Keratinocyte (primary cell): ENCODE results near the gene UNC93A. TPM values are rescaled to one million over a fixed set of nuclear protein-coding genes. Genes with fewer than 3 reads are reported as not detected.

ENCODE experiments used
- DNase-seq: peaks from one replicate; pipeline ENCODE4 v3.0.0-alpha.2; 2011; ENCODE audit warnings: low read depth, missing footprints, low spot score
- FAIRE-seq: peaks from 2 replicates; lab custom pipeline; 2011; peaks lifted over from hg19 to GRCh38; lab: Jason Lieb, UNC
- H2AFZ ChIP-seq: 2 replicates; pipeline ENCODE4 v1.6.0; 2012; ENCODE audit warnings: low read length, control low read depth, inconsistent platforms; ENCODE audit not compliant: control insufficient read depth
- H3K27ac ChIP-seq: 2 replicates; pipeline ENCODE4 v1.5.1; 2011; ENCODE audit warnings: low read length; ENCODE audit not compliant: control insufficient read depth, insufficient read depth
- H3K27me3 ChIP-seq: 3 replicates; pipeline ENCODE4 v1.6.0; 2011; ENCODE audit warnings: low read length; ENCODE audit not compliant: control insufficient read depth, insufficient read depth; ENCODE audit errors: extremely low read depth
- H3K36me3 ChIP-seq, 2 experiments: 2 replicates in 1 of 2; 3 replicates in 1 of 2; pipeline ENCODE4 v1.5.1; 2011; ENCODE audit warnings: low read length in 2 of 2, mild to moderate bottlenecking in 1 of 2; ENCODE audit not compliant: control insufficient read depth in 2 of 2, insufficient read depth in 2 of 2; ENCODE audit errors: extremely low read depth in 1 of 2
- H3K4me1 ChIP-seq: 3 replicates; pipeline ENCODE4 v1.5.1; 2011; ENCODE audit warnings: low read length; ENCODE audit not compliant: control insufficient read depth, insufficient read depth; ENCODE audit errors: extremely low read depth
- H3K4me2 ChIP-seq: 3 replicates; pipeline ENCODE4 v1.6.0; 2011; ENCODE audit warnings: low read depth, low read length; ENCODE audit not compliant: control insufficient read depth, insufficient read depth; ENCODE audit errors: extremely low read depth
- H3K4me3 ChIP-seq, 3 experiments: fragments of 200-600 bp in 1 of 3; sonication (generic) in 1 of 3; 2 replicates in 2 of 3; 3 replicates in 1 of 3; pipeline ENCODE4 v1.5.1; 2011 to 2016; ENCODE audit warnings: low read length in 3 of 3, mild to moderate bottlenecking in 3 of 3, control low read depth in 2 of 3, inconsistent platforms in 1 of 3, low read depth in 1 of 3, mixed read lengths in 1 of 3, mixed run types in 1 of 3, moderate library complexity in 1 of 3; ENCODE audit not compliant: control insufficient read depth in 2 of 3, insufficient read depth in 2 of 3; ENCODE audit errors: extremely low read depth in 1 of 3
- H3K79me2 ChIP-seq: 2 replicates; pipeline ENCODE4 v1.6.0; 2012; ENCODE audit warnings: low read length; ENCODE audit not compliant: control insufficient read depth, insufficient read depth
- H3K9ac ChIP-seq: 3 replicates; pipeline ENCODE4 v1.6.0; 2011; ENCODE audit warnings: low read length; ENCODE audit not compliant: control insufficient read depth, insufficient read depth; ENCODE audit errors: extremely low read depth
- H3K9me1 ChIP-seq: 3 replicates; pipeline ENCODE4 v1.6.0; 2011; ENCODE audit warnings: low read length; ENCODE audit not compliant: control insufficient read depth, insufficient read depth; ENCODE audit errors: extremely low read depth
- H3K9me3 ChIP-seq: 2 replicates; pipeline ENCODE4 v1.5.1; 2012; ENCODE audit warnings: low read depth, low read length; ENCODE audit not compliant: control insufficient read depth
- H4K20me1 ChIP-seq: 3 replicates; pipeline ENCODE4 v1.6.0; 2011; ENCODE audit warnings: low read length; ENCODE audit not compliant: control insufficient read depth, insufficient read depth; ENCODE audit errors: extremely low read depth
- EZH2 ChIP-seq: IDR thresholded peaks from one replicate; pipeline ENCODE4 v1.6.1; 2012; ENCODE audit warnings: inconsistent platforms, mild to moderate bottlenecking, low read length, moderate library complexity
- dilution Hi-C: fragments of 300-500 bp; cut with MboI; formaldehyde crosslinking; loops from one replicate; pipeline ENCODE4 v1.7.0; 2020; ENCODE audit warnings: low sequenced_read_pairs; ENCODE audit not compliant: extremely low pct_ligation_motif_present
- polyA plus RNA-seq, 5 experiments: library from polyadenylated mRNA; depleted of rRNA in 3 of 5; stranded (reverse) in 3 of 5; stranded (forward) in 1 of 5; unstranded in 1 of 5; fragments of >200 nt; gene quantifications; 1 replicate in 1 of 5; 2 replicates in 3 of 5; 3 replicates in 1 of 5; pipeline versions ENCODE4 v1.2.1 to v1.2.3, GENCODE V29; 2011 to 2012; ENCODE audit warnings: missing spikeins in 2 of 5, low read depth in 1 of 5, low replicate concordance in 1 of 5
- TF ChIP-seq, protein P1 (sequence below), 3 experiments: IDR thresholded peaks in 1 of 3; conservative IDR thresholded peaks in 1 of 3; optimal IDR thresholded peaks in 1 of 3; 2 replicates in 2 of 3; 3 replicates in 1 of 3; pipeline versions ENCODE3 to v1.5.1; 2011; ENCODE audit warnings: low read length in 3 of 3, mild to moderate bottlenecking in 3 of 3, moderate library complexity in 2 of 3, control low read depth in 1 of 3, inconsistent platforms in 1 of 3; ENCODE audit not compliant: insufficient read depth in 2 of 3; ENCODE audit errors: extremely low read depth in 1 of 3

Gene UNC93A
- polyA plus RNA-seq, 1 donor (not counting 4 experiments of a cell fraction or from before 2014, with no cell fraction given), result not detected

DNA sequence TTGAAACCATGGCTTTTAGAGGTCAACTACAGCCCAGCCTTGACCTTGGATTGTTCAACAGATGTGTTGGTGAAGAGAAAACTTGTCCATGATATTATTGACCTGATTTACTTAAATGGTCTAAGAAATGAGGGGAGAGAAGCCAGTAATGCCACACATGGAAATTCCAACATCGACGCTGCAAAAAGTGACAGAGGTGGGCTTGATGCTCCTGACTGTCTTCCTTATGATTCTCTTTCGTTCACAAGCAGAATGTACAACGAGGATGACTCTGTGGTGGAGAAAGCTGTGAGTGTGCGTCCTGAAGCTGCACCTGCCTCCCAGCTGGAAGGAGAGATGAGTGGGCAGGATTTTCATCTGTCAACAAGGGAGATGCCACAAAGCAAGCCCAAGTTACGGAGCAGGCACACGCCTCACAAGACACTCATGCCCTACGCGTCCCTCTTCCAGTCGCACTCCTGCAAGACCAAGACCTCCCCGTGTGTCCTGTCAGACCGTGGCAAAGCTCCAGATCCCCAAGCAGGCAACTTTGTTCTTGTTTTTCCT, 50.0 kb downstream of the UNC93A start:
- H2AFZ ChIP-seq, result no peak overlapping the region
- no peak for FAIRE-seq
- no peak for DNase-seq
- H3K27me3 ChIP-seq, result no peaks in the 10 kb centered on the region
- H3K9me1 ChIP-seq, result no peaks in the 10 kb centered on the region
- no peak overlapping the region for H3K4me2 ChIP-seq
- H3K79me2 ChIP-seq, result no peaks in the 10 kb centered on the region
- no peak overlapping the region for H3K9ac ChIP-seq
- H3K27ac ChIP-seq, result no peak overlapping the region
- H3K4me3 ChIP-seq, result no peak overlapping the region
- H3K9me3 ChIP-seq, result no peaks in the 10 kb centered on the region
- H3K36me3 ChIP-seq, result no peaks in the 10 kb centered on the region
- H4K20me1 ChIP-seq, result no peaks in the 10 kb centered on the region
- no peaks in the 10 kb centered on the region for H3K4me1 ChIP-seq
- no peak for TF ChIP-seq EZH2
- TF ChIP-seq, protein P1, sequence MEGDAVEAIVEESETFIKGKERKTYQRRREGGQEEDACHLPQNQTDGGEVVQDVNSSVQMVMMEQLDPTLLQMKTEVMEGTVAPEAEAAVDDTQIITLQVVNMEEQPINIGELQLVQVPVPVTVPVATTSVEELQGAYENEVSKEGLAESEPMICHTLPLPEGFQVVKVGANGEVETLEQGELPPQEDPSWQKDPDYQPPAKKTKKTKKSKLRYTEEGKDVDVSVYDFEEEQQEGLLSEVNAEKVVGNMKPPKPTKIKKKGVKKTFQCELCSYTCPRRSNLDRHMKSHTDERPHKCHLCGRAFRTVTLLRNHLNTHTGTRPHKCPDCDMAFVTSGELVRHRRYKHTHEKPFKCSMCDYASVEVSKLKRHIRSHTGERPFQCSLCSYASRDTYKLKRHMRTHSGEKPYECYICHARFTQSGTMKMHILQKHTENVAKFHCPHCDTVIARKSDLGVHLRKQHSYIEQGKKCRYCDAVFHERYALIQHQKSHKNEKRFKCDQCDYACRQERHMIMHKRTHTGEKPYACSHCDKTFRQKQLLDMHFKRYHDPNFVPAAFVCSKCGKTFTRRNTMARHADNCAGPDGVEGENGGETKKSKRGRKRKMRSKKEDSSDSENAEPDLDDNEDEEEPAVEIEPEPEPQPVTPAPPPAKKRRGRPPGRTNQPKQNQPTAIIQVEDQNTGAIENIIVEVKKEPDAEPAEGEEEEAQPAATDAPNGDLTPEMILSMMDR (optimal IDR thresholded peaks at IDR 0.05 in 1 of 3, IDR thresholded peaks at IDR 0.05 in 1 of 3, conservative IDR thresholded peaks at IDR 0.05 in 1 of 3; ENCODE audit: extremely low read depth in 1 of 3, insufficient read depth in 2 of 3, low read length in 3 of 3), result no peak
- dilution Hi-C loops, result no loop called here

DNA sequence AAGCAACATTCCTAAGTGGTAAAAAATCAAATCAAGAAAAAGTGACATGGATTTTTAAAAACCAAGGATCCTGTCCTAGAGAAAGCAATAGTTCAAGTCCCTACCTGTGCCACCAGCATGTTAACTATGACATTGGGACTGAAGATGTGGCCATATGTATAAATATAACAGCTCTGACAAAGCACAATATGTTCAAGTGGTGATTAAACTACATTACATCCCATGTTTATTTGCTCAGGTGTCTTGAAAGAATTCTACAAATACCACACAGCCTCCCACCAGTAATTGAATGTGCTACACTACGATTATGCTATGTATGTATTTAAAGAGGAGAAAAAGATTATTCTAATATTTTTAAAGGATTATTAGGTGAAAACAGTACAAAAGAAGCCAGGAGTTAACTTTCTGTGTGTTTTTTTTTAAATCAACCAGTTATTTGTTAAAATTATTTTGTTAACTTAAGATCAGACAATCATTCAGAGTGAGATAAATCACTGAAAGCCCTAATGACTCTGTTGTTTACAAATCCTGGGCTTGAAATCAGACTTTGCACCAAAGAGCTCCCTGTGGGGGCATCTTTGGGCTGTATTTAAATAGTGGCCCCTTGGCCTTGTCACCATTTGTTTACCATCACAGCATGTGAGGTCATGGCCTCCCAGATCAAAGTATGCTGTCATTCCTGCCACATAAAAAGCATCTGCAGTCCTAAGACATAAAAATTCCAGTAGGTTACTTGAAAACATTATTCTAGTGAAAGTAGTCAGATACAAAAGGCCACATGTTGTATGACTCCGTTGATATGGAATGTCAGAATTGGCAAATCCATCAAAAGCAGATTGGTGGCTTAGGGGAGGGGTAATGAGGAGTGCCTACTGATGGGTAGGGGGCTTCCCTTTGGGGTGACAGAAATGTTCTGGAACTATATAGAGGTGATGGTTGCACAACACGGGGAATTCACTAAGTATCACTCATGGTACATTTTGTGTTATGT, 50.8 kb downstream of the UNC93A start:
- no peak overlapping the region for H3K9ac ChIP-seq
- no peak overlapping the region for H3K4me2 ChIP-seq
- H3K27me3 ChIP-seq, result no peaks in the 10 kb centered on the region
- DNase-seq (no peak), FAIRE-seq (no peak)
- H3K4me3 ChIP-seq, result no peak overlapping the region
- H2AFZ ChIP-seq, result no peak overlapping the region
- dilution Hi-C loops, result no loop called here
- H3K9me3 ChIP-seq, result no peaks in the 10 kb centered on the region
- H3K9me1 ChIP-seq, result no peaks in the 10 kb centered on the region
- H3K36me3 ChIP-seq, result no peaks in the 10 kb centered on the region
- no peak overlapping the region for H3K27ac ChIP-seq
- no peaks in the 10 kb centered on the region for H3K4me1 ChIP-seq
- no peaks in the 10 kb centered on the region for H4K20me1 ChIP-seq
- no peaks in the 10 kb centered on the region for H3K79me2 ChIP-seq
- TF ChIP-seq EZH2, result no peak
- TF ChIP-seq, protein P1 (optimal IDR thresholded peaks at IDR 0.05 in 1 of 3, IDR thresholded peaks at IDR 0.05 in 1 of 3, conservative IDR thresholded peaks at IDR 0.05 in 1 of 3; ENCODE audit: extremely low read depth in 1 of 3, insufficient read depth in 2 of 3, low read length in 3 of 3), result no peak
